Fibroblast of lung (primary cell): ENCODE measurements around the gene TNFRSF11A. TPM values are rescaled to one million over a fixed set of nuclear protein-coding genes. Genes with fewer than 3 reads are reported as not detected.

Experiments used
- DNase-seq, 2 donors: peaks; one replicate each; pipeline versions ENCODE4 v3.0.0 to v3.0.0-alpha.2; 2010; ENCODE audit warnings: low read depth in 2 of 2
- H2AFZ ChIP-seq: 2 replicates; pipeline ENCODE4 v1.5.1; 2012; ENCODE audit warnings: low read length, control low read depth, inconsistent platforms
- H3K27ac ChIP-seq: 2 replicates; pipeline ENCODE4 v1.5.1; 2011; ENCODE audit warnings: low read length, control low read depth; ENCODE audit not compliant: insufficient read depth
- H3K27me3 ChIP-seq: 2 replicates; pipeline ENCODE4 v1.5.1; 2011; ENCODE audit warnings: mild to moderate bottlenecking, low read length; ENCODE audit not compliant: control insufficient read depth, insufficient read depth
- H3K36me3 ChIP-seq: 2 replicates; pipeline ENCODE4 v1.5.1; 2011; ENCODE audit warnings: low read length; ENCODE audit not compliant: control insufficient read depth, insufficient read depth
- H3K4me1 ChIP-seq: 2 replicates; pipeline ENCODE4 v1.5.1; 2011; ENCODE audit warnings: low read length; ENCODE audit not compliant: control insufficient read depth, insufficient read depth; ENCODE audit errors: extremely low read depth
- H3K4me2 ChIP-seq: 2 replicates; pipeline ENCODE4 v1.5.1; 2011; ENCODE audit warnings: low read length, control low read depth; ENCODE audit not compliant: insufficient read depth; ENCODE audit errors: extremely low read depth
- H3K4me3 ChIP-seq, 4 experiments: fragments of 200-600 bp in 1 of 4; sonication (generic) in 1 of 4; replicated peaks in 1 of 4; 2 replicates each; pipeline ENCODE4 v1.5.1; 2011 to 2016; ENCODE audit warnings: low read length in 4 of 4, low read depth in 3 of 4, mild to moderate bottlenecking in 3 of 4, control low read depth in 2 of 4, inconsistent platforms in 1 of 4, mixed read lengths in 1 of 4; ENCODE audit not compliant: insufficient read depth in 1 of 4; ENCODE audit errors: control extremely low read depth in 1 of 4
- H3K79me2 ChIP-seq: 2 replicates; pipeline ENCODE4 v1.5.1; 2012; ENCODE audit warnings: mild to moderate bottlenecking, low read length, inconsistent platforms; ENCODE audit not compliant: control insufficient read depth, insufficient read depth
- H3K9ac ChIP-seq: 2 replicates; pipeline ENCODE4 v1.5.1; 2011; ENCODE audit warnings: mild to moderate bottlenecking, low read length, control low read depth; ENCODE audit not compliant: insufficient read depth
- H3K9me3 ChIP-seq: 2 replicates; pipeline ENCODE4 v1.5.1; 2012; ENCODE audit warnings: low read depth, low read length; ENCODE audit not compliant: control insufficient read depth, insufficient read depth
- H4K20me1 ChIP-seq: 2 replicates; pipeline ENCODE4 v1.5.1; 2011; ENCODE audit warnings: low read length; ENCODE audit not compliant: control insufficient read depth, insufficient read depth; ENCODE audit errors: extremely low read depth
- CTCF ChIP-seq, 2 donors: IDR thresholded peaks in 1 of 2; conservative IDR thresholded peaks in 1 of 2; 1 replicate in 1 of 2; 2 replicates in 1 of 2; pipeline ENCODE4 v1.5.1; 2011 to 2012; ENCODE audit warnings: low read length in 2 of 2, control low read depth in 1 of 2, inconsistent platforms in 1 of 2, low read depth in 1 of 2, mild to moderate bottlenecking in 1 of 2
- EZH2 ChIP-seq: IDR thresholded peaks from 2 replicates; pipeline ENCODE4 v1.5.1; 2012; ENCODE audit warnings: low read length, control low read depth, mild to moderate bottlenecking; ENCODE audit errors: missing control alignments
- polyA plus RNA-seq, 2 donors: library from polyadenylated mRNA; depleted of rRNA in 1 of 2; stranded (reverse) in 1 of 2; unstranded in 1 of 2; fragments of >200 nt; gene quantifications; 2 replicates each; pipeline ENCODE4 v1.2.1, GENCODE V29; 2011 to 2012; ENCODE audit warnings: missing spikeins in 1 of 2
- total RNA-seq: library from RNA; depleted of rRNA; stranded (reverse); fragments of >200 nt; gene quantifications from 2 replicates; pipeline ENCODE4 v1.2.1, GENCODE V29; 2014

The TNFRSF11A gene
- total and polyA plus RNA-seq, 2 donors (not counting 1 experiment from before 2014, with no cell fraction given), result 0.11 to 0.66 TPM

GRCh38 chr18:62335494-62335893, 10.4 kb downstream of the TNFRSF11A start:
- DNase-seq, result no peak
- TF ChIP-seq EZH2 (no peak), CTCF (conservative IDR thresholded peaks at IDR 0.05 in 1 of 2, IDR thresholded peaks at IDR 0.05 in 1 of 2; ENCODE audit: low read depth in 1 of 2, low read length in 2 of 2) (no peak)
- H3K79me2 ChIP-seq, result no peaks in the 10 kb centered on the region
- H3K4me3 ChIP-seq, result no peak overlapping the region
- no peak overlapping the region for H2AFZ ChIP-seq
- no peak overlapping the region for H3K4me2 ChIP-seq
- no peak overlapping the region for H3K9ac ChIP-seq
- H3K27ac ChIP-seq, result no peak overlapping the region
- no peaks in the 10 kb centered on the region for H3K9me3 ChIP-seq
- H3K27me3 ChIP-seq, result no peaks in the 10 kb centered on the region
- H4K20me1 ChIP-seq, result no peaks in the 10 kb centered on the region
- H3K4me1 ChIP-seq, result peaks cover 7% of the 10 kb centered on the region
- H3K36me3 ChIP-seq, result no peaks in the 10 kb centered on the region

GRCh38 chr18:62336618-62337017, 11.5 kb downstream of the TNFRSF11A start:
- DNase-seq, result no peak
- no peak overlapping the region for H3K4me2 ChIP-seq
- no peak overlapping the region for H2AFZ ChIP-seq
- H3K4me3 ChIP-seq, result no peak overlapping the region
- no peaks in the 10 kb centered on the region for H3K9me3 ChIP-seq
- H3K79me2 ChIP-seq, result no peaks in the 10 kb centered on the region
- peaks cover under 1% of the 10 kb centered on the region for H3K4me1 ChIP-seq
- H3K27ac ChIP-seq, result no peak overlapping the region
- no peaks in the 10 kb centered on the region for H4K20me1 ChIP-seq
- no peaks in the 10 kb centered on the region for H3K27me3 ChIP-seq
- no peaks in the 10 kb centered on the region for H3K36me3 ChIP-seq
- no peak overlapping the region for H3K9ac ChIP-seq
- TF ChIP-seq CTCF (conservative IDR thresholded peaks at IDR 0.05 in 1 of 2, IDR thresholded peaks at IDR 0.05 in 1 of 2; ENCODE audit: low read depth in 1 of 2, low read length in 2 of 2) (no peak), EZH2 (no peak)

GRCh38 chr18:62337336-62337735, 12.2 kb downstream of the TNFRSF11A start:
- Histone ChIP-seq H2AFZ (no peak overlapping the region), H4K20me1 (no peaks in the 10 kb centered on the region), H3K36me3 (no peaks in the 10 kb centered on the region), H3K27ac (no peak overlapping the region), H3K9me3 (no peaks in the 10 kb centered on the region), H3K4me3 (no peak overlapping the region), H3K79me2 (no peaks in the 10 kb centered on the region), H3K4me2 (no peak overlapping the region), H3K27me3 (no peaks in the 10 kb centered on the region), H3K9ac (no peak overlapping the region), H3K4me1 (no peaks in the 10 kb centered on the region)
- TF ChIP-seq EZH2 (no peak), CTCF (conservative IDR thresholded peaks at IDR 0.05 in 1 of 2, IDR thresholded peaks at IDR 0.05 in 1 of 2; ENCODE audit: low read depth in 1 of 2, low read length in 2 of 2) (no peak)
- DNase-seq, result no peak
